Cerebellar nuclear complex (tissue), 1 donor: Measurements from ENCODE around the gene MRAP.
"Not testable (repeated sequence)": the region's sequence is repeated elsewhere in the genome, so short reads cannot be mapped to it uniquely, and the experiment has no call there.

ENCODE experiments used
- DNase-seq, 2 experiments: peaks; one replicate each; lab custom pipeline; 2025; lab: John Stamatoyannopoulos, UW

MRAP gene

DNA sequence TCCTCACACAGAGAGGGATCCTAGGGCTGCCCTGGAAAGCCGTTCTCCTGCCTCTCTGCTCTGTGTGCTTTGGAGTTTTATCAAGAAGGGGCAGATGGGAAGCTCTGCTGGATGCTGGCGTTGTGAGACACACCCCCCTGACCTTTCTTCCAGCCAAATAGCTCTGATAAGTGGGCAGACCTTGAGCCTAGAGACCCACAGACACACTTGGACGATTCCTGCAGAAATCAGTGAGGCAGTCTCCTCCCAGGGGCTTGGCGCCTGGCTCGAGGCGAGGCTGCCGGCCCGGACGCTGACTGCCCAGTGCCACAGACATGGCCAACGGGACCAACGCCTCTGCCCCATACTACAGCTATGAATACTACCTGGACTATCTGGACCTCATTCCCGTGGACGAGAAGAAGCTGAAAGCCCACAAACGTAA is at the start of gene MRAP:
TSS of gene MRAP (plus strand) at position 198 of the 424 bp plus-strand sequence. CDS start at position 315, 117 bp downstream.
- DNase-seq: peak in 1 of 2 experiments; percentile 56

DNA sequence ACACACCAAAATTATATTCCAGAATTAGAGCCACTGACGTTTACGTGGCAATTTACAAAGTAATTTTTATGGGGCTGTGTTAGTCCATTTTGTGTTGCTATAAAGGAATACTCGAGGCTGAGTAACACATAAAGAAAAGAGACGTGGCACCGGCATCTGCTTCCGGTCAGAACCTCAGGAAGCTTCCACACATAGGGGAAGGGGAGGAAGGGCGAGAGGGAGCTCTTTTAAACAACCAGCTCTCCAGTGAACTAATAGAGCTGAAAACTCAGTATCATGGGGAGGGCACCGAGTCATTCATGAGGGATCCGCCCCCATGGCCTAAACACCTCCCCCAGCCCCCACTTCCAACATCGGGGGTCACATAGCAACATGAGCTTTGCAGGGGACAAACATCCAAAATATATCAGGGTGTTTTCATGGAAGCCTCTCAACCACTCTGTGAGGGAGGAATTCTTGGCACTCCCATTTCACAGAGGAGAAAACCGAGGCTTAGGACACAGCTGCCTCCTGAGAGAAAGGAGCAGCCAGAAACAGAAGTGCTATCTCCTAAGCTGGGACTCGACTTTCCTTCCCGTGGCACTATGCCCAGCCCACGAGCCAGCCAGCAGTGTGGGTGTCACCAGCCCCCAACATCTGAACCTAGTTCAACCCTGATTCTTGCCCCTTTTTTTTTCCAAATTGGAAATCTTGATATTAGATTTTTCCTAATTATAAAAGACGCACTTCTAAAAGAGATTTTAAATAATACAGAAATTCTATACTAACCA is 49.0 kb upstream of the MRAP start:
- no peak for DNase-seq

DNA sequence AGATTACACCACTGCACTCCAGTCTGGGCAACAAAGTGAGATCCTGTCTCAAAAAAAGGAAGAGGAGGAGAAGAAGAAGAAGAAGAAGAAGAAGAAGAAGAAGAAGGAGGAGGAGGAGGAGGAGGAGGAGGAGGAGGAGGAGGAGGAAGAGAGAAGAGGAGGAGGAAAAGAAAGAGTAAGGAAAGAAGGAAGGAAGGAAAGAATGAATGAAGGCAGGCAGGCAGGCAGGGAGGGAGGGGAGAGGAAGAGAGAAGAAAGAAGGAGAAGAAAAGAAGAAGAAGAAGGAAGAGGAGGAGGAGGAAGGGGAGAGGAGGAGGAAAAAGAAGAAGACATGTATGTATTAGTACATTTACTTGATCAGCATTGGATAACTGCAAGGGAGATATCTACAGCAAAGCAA is 46.5 kb upstream of the MRAP start:
- no peak for DNase-seq

DNA sequence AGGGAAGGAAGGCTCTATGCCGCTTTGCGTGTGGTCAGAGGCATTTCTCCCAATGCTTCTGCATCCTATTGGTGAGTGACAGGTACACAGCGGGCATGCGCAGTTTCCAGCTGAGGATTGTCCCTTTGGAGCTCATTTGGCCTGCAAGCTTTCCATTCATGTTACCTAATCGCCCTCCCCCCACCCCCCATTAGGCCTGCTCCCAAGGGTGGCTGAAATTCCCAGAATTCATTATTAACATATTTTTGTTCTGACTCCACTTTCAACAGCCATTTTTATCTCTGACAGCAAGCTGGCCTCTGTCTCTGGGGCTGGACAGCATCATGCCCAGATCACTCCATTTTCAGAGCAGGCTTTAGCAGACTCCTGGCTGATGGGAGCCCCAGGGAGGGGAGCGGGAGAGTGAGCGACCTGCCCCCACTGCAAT is 45.4 kb upstream of the MRAP start:
- DNase-seq: no peak

DNA sequence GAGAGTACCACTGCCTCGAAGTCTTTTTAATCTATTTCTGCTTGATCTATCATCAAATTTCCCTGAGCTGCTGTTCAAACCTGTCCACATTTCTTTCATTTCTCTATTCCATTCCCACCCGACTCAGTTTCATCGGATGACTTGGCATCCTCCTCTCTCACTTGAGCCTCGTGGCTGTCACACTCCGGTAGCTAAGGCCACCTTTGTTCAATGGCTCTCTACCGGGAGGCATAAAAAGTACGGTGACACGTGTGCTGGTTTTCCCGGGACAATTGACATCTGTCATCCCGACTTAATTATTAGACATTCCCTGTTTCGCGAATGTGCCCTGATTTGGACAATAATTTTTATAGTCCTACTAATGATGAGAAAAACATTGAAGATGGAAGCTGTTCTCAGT is 42.4 kb upstream of the MRAP start:
- DNase-seq: no peak

DNA sequence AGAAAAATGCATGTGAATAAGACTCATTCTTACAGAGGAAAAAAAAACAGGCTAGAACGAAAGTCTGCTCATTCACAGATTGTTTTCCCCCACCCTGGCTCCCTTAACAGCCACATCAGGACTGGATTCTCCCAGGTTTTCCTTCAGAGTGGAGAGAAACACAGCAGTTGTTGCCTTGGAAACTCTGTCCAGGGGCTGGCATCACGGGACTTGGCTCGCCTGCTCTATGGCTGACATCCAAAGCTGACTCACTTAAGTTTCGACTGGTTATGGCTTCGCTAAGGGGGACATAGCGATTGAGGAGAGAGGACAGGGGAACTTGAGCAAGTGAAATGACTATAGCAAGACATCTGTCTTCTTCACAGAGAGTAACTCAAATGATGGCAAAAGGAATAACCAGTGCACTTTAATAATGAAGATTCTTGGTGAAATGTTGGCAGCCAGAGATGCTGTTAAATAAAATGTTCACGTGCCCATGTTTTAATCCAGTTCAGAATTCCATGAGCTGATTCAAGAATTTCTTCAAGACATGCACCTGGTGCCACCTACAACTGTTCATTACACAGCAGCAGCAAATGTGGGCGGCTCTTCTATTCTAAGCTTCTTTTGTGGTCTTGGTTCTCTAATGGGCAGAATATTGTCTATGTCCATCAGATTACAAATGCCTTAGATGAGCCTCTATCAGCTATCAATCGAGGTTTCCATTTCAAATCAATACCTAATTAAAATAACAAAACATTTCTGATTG is 41.6 kb upstream of the MRAP start:
- no peak for DNase-seq

DNA sequence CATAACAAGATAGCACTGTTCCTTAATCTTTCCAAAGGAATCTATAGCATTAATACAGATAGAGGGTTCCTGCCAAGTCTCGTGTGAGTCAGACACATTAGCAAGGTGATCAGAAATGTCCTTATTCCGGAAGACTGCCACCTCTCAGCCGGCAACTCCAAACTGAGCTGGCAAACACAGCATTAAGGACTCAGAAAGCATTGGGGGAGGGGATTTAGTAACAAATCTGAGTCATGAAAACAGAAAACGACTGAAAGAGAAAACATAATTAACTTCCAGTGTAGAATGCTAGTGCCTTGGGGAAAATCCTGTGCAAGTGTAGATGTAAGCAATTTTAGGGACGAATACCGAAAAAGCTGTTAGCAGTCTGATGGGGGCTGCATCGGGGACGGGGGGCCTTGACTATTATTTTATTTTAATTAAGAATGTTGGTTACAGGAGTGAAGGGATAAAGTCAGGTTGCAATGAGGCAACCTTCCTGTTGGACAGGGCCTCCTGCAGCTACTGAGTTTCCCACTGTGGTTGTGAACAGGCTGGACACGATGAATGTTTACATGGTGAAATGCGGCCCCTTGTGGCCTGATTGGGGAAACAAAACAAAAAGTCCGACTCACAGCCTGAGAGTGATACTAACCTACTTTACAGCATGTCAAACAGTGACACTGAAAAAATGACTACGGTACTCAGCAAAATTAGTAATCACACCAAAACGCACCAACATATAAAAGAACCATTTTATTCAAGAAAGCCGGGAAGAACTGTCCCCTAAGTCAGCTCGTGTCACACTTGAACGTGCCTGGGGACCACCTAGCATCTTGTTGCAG is 40.5 kb upstream of the MRAP start:
- DNase-seq: peak in 1 of 2 experiments; percentile 1

DNA sequence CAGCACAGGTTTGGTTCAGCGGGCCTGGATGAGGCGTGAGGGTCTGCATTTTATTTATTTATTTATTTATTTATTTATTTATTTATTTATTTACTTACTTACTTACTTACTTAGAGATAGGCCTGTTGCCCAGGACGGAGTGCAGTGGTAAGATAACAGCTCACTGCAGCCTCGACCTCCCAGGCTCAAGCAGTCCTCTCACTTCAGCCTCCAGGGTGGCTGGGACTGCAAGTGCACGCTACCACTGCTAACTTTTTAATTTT is 39.9 kb upstream of the MRAP start:
- DNase-seq: not testable (repeated sequence)

DNA sequence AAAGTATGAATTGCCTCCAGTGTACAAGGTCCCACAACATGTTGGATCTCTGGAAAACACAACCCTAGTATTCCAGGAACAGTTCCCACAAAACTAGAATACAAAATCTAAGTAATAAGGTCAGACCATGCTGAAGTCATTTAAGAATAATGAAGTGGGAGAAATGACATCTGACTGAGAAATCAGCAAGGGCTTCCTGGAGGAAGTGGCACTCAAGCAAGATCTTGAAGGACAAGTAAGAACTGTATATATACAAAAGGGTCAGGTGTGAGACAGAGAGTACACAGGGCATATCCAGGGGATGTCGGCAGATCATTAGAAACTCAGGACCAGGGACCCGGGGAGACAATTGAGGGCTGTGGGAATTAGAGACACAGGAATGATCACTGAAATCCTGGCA is 38.5 kb upstream of the MRAP start:
- no peak for DNase-seq

DNA sequence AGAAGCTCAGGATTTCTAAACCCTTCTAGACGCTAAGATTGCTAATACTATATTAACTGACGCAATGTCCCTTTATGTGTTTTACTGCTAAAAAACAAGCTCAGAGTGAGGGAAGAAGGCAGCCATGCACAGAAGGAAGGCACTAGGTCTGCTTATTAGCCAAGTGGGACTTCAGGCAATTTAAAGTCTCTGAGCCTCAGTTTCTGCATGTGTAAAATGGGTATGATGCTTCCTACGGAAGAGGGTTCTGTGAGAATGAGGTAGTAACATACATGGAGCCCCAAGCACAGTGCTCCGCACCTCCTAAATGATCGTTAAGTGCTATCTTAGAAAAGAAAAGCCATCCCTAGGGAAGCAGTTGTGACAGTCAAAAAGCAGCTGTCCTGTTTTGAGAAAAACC is 36.7 kb upstream of the MRAP start:
- DNase-seq: no peak

DNA sequence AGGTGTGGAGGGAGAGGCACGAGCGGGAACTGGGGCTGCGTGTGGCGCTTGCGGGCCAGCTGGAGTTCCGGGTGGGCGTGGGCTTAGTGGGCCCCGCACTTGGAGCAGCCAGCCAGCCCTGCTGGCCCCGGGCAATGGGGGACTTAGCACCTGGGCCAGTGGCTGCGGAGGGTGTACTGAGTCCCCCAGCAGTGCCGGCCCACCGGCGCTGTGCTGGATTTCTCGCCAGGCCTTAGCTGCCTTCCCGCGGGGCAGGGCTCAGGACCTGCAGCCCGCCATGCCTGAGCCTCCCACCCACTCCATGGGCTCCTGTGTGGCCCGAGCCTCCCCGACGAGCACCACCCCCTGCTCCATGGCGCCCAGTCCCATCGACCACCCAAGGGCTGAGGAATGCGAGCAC is 33.3 kb upstream of the MRAP start:
- not testable (repeated sequence) for DNase-seq

DNA sequence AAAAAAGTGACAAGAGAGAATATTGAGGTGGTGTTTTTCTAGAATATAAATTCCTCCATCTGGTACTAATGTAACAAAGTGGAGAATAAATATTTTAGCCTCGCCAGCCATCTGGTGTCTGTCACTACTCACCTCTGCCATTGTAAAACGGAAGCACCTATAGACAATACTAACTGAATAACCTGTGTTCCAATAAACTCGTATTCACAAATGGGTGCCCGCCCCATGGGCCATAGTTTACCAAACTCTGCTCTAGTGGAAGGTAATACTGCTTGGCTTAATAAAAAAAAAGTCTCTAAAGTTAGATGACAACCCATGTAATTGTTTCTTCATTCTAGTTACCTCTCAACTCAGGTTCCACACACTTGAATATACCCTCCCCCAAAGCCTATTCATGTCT is 27.9 kb upstream of the MRAP start:
- DNase-seq: no peak

DNA sequence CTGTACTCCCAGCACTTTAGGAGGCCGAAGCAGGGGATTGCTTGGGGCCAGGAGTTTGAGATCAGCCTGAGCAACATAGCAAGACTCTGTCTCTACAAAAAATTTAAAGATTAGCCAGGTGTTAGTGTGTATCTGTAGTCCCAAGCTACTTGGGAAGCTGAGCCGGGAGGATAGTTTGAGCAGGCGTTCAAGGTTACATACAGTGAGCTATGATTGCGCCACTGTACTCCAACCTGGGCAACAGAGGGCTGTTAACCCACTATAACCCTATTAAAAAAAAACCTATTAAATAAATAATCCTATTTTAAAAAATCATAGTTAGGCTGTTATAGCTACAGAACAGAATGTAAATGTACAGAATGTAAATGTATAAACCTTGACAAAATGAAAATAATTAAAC is 22.0 kb upstream of the MRAP start:
- no peak for DNase-seq

DNA sequence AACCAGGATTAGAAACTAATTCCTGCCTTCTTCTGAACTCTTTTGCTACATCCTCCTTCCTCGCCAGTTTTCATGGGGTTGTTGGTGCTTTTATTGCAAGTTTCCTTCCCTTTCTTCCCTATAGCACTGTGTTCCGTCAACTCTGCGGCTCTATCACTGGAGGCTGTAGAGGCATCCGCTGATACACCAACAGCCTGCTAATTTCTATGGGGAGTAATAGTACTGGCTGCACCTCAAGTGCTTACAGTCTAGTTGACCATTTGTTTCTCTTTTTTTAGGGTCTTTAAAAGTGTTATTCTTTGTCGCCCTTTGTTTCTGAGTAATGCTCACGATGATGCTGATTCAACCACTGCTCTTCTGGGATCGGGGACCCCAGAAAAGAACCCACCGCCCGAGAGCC is 20.6 kb upstream of the MRAP start:
- no peak for DNase-seq

DNA sequence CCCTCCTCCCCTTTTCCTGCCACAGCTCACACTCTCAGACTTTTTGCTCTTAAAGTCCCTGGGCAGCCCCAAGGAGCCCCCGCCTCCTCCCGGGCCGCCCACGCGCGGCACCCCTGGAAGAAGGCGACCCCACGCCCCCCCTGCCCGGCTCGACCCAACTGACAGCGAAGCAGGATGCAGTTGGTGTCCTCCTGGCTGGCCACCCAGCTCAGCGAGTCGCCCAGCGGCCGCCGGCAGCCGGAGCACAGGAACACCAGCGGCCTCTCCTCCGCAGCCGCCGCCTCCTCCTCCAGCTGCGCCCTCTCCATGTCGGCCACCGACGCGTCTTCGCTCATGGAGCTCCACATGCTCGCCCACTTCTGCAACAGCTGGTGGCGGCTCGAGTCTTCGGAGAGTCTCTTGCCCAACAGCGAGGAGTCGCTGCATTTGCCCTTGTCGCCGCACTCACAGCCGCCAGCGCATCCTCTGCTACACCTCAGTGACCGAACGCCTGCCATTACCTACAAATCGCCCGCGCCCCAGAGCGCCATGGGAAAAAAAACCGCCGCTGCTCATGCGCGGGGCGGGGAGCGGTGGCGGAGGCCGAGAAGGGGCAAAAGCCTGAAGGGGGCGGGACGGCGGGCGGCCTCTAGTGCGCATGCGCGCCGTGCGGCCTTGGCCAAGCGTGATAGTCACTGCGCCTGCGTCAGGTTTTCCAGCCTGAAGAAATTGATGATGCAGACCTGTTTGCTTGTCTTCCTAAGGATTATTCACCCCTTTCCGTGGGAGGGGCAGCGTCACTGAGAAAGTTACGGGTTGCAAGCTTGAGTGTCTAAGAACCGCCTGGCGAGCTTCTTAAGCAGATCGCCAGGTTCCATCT is 19.9 kb upstream of the MRAP start, which contains the start of gene MIS18A:
TSS of gene MIS18A (minus strand) at position 532 of the 859 bp plus-strand sequence. CDS start at position 497, 35 bp downstream.
- DNase-seq: peak; percentile 38 to 77

DNA sequence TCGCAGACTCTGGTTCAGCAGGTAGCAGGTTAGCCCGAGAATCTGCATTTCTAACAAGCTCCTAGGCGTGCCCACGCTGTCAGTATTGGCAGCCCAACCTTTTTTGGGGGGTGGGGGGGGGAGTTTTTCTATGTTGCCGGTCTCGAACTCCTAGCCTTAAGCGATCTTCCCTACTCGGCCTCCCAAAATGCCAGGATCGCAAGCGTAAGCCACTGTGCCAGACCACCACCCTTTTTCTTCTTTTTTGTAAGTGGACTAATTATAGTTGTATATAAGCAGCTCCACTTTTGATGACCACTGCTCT is 19.3 kb upstream of the MRAP start:
- no peak for DNase-seq

DNA sequence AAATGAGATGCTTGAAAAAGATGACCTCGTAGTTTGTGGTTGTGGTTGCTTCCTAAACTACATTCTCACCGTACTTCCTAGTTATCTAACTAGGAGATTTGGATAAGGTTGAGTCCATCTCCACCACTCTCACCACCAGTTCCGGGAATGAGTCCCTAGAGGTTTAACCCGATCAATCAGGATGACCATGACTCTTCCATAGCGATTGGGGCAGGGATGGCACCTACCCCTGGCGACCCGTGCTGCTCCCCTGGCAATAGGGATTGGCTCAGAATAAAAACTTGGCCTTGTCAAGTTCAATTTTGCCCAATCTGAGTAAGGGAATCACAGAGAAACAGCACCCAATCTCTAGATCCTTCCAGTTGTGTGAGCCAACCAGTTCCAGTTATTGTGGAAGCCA is 17.1 kb upstream of the MRAP start:
- DNase-seq: no peak

DNA sequence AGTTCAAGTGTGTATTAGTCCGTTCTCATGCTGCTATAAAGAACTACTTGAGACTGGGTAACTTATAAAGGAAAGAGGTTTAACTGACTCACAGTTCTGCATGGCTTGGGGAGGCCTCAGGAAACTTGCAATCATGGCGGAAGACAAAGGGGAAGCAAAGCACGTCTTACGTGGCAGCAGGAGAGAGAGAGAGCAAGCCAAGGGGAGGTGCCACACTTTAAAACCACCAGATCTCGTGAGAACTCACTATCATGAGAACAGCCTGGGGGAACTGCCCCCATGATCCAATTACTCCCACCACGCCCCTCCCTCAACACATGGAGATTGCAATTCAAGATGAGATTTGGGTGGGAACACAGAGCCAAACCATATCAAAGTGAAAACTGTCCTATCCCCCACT is 15.7 kb upstream of the MRAP start:
- DNase-seq: no peak

DNA sequence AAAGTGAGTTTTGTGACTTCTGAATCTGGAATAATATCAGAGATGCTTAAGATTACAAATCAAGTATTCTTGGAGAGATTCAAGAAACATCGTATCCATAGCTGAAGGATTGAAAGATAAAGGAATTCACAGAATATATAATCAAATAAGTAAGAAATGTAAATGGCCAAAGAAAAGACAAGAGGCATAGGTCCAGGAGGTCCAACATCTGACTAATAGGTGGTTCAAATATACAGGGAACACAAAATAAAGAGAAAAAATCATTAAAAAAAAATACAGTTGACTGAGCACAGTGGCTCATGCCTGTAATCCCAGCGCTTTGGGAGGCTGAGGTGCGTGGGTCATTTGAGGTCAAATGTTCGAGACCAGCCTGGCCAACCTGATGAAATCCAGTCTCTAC is 13.2 kb upstream of the MRAP start:
- DNase-seq: no peak

DNA sequence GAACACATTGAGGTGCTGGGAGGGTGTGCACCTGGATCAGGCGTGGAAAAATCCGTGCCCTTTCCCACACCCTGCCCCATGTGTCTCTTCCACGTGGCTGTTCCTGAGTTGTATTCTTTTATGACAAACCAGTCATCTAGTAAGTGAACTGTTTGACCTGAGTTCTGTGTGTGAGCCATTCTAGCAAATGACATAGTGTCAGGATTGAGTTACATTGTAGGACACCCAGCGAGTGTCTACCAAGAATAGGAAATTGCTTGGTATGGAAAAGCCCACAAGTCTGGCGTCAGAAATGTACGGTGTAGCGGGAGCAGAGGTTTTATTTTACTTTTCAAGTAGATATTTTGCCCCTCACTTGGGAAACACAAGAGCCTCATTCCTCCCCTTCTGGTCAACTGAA is 1.2 kb upstream of the MRAP start:
- no peak for DNase-seq

DNA sequence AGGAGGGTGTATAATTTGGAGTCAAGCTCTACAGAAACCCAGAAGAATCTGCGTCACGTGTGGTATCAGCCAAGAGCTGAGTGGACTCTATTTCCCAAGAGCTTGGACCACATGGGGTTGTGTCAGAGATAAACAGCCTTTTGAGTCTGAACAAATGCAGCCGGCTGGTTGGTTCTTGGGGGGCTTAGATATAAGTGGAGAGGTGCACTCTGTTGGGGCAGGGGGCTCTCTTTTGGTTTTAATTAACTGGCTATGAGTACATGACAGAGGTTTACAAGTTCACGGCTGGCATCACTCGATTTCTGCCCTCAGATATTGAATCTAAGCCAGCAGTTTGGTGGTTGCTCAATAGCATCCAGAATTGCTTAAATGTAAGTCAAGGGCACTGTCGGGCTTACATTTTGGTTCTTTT is 501 bp upstream of the MRAP start:
- DNase-seq: no peak

DNA sequence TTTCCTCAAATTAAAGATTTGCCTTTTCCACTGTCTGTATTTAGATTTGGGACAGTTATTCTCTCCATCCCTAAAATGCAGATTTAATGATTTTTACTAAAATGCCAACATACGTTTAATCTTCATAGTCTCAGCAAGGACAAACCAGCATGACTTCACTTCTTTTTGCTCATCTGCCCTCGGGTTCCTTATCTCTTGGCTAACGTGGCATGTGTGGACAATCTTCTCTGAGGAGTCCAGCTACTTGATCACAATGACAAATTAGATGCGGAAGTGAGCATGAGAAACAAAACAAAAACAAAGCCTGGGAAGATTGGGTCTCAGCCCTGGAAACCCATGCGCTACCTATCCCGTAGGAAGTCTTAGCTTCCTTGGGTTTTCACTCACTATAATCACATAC is 1.0 kb downstream of the MRAP start:
- DNase-seq: no peak
